ENCODE data around the gene EYS. TPM values are rescaled to one million over a fixed set of nuclear protein-coding genes. Genes with fewer than 3 reads are reported as not detected.

The EYS gene
- total RNA-seq, 1 experiment from 2014 or later, result not detected

GRCh38 chr6:64046746-64047208, 1660.2 kb downstream of the EYS start:
- no peak overlapping the region for H4K91ac ChIP-seq (ENCODE audit: insufficient read length, low read depth, low read length)
- H4K20me1 ChIP-seq (ENCODE audit: control insufficient read depth, insufficient read depth, insufficient read length), result no peaks in the 10 kb centered on the region
- no peaks in the 10 kb centered on the region for H3K23me2 ChIP-seq (ENCODE audit: insufficient read length, low read depth, low read length, poor library complexity, severe bottlenecking)
- H3K79me2 ChIP-seq (ENCODE audit: insufficient read depth, low read length), result no peaks in the 10 kb centered on the region
- H4K8ac ChIP-seq (replicated peaks; ENCODE audit: insufficient read length, low read depth, low read length), result no peak overlapping the region
- H2AK5ac ChIP-seq (ENCODE audit: insufficient read length, low read length), result no peak overlapping the region
- H3K9me3 ChIP-seq (ENCODE audit: control insufficient read depth, low read depth, low read length), result no peaks in the 10 kb centered on the region
- H3K18ac ChIP-seq (ENCODE audit: insufficient read length, low read depth, low read length), result no peak overlapping the region
- H3K9me3 Mint-ChIP-seq, result no peaks in the 10 kb centered on the region
- H2BK20ac ChIP-seq (ENCODE audit: low read depth, low read length, poor library complexity, severe bottlenecking), result no peak overlapping the region
- no peak overlapping the region for H3K14ac ChIP-seq (ENCODE audit: insufficient read depth, low read length)
- H3K9ac ChIP-seq (ENCODE audit: extremely low read depth, insufficient read length, low read length), result no peak overlapping the region
- H3K23ac ChIP-seq (ENCODE audit: insufficient read length, low read depth, low read length), result no peak overlapping the region
- no peak overlapping the region for H4K5ac ChIP-seq (ENCODE audit: insufficient read length, low read depth, low read length)
- TF ChIP-seq, protein P1, sequence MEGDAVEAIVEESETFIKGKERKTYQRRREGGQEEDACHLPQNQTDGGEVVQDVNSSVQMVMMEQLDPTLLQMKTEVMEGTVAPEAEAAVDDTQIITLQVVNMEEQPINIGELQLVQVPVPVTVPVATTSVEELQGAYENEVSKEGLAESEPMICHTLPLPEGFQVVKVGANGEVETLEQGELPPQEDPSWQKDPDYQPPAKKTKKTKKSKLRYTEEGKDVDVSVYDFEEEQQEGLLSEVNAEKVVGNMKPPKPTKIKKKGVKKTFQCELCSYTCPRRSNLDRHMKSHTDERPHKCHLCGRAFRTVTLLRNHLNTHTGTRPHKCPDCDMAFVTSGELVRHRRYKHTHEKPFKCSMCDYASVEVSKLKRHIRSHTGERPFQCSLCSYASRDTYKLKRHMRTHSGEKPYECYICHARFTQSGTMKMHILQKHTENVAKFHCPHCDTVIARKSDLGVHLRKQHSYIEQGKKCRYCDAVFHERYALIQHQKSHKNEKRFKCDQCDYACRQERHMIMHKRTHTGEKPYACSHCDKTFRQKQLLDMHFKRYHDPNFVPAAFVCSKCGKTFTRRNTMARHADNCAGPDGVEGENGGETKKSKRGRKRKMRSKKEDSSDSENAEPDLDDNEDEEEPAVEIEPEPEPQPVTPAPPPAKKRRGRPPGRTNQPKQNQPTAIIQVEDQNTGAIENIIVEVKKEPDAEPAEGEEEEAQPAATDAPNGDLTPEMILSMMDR (conservative IDR thresholded peaks at IDR 0.05), result no peak
- no peaks in the 10 kb centered on the region for H3K4me1 Mint-ChIP-seq
- no peaks in the 10 kb centered on the region for H3K36me3 Mint-ChIP-seq (ENCODE audit: insufficient read depth in 1 of 3, low read depth in 3 of 3)
- no peak overlapping the region for H3K27ac Mint-ChIP-seq
- H2BK120ac ChIP-seq (ENCODE audit: low read depth, low read length, poor library complexity, severe bottlenecking), result no peak overlapping the region
- H2BK12ac ChIP-seq (ENCODE audit: insufficient read length, low read depth, low read length), result no peak overlapping the region
- H3K27me3 ChIP-seq (ENCODE audit: insufficient read depth, low read length), result no peaks in the 10 kb centered on the region
- H3K4me3 Mint-ChIP-seq, result no peak overlapping the region
- no peak overlapping the region for H3K56ac ChIP-seq (ENCODE audit: insufficient read length, low read depth, low read length)
- H3T11ph ChIP-seq (ENCODE audit: low read length), result no peak overlapping the region
- no peak overlapping the region for H3K4me2 ChIP-seq (ENCODE audit: insufficient read depth, insufficient read length, low read length)
- H3K79me1 ChIP-seq (ENCODE audit: insufficient read depth, low read depth, low read length, poor library complexity, severe bottlenecking), result no peaks in the 10 kb centered on the region
- H2BK15ac ChIP-seq (ENCODE audit: low read depth, low read length), result no peak overlapping the region
- H2BK5ac ChIP-seq (ENCODE audit: insufficient read length, low read length), result no peak overlapping the region
- H3K27ac ChIP-seq (ENCODE audit: insufficient read length, low read depth, low read length), result no peak overlapping the region
- no CpG with 5 or more reads among the region's 1 CpG for WGBS (ENCODE audit: extremely low coverage, insufficient read length, low lambda C conversion rate)
- no peak overlapping the region for H3K4ac ChIP-seq (ENCODE audit: low read depth, low read length)
- DNase-seq, result no peak
- no peak overlapping the region for H2AFZ ChIP-seq (ENCODE audit: low read length)
- H3K4me1 ChIP-seq (ENCODE audit: insufficient read depth, low read length), result no peaks in the 10 kb centered on the region
- H3K27me3 Mint-ChIP-seq (ENCODE audit: low read depth), result no peaks in the 10 kb centered on the region
